ENCODE data around the gene TNS1.

TNS1 gene

DNA sequence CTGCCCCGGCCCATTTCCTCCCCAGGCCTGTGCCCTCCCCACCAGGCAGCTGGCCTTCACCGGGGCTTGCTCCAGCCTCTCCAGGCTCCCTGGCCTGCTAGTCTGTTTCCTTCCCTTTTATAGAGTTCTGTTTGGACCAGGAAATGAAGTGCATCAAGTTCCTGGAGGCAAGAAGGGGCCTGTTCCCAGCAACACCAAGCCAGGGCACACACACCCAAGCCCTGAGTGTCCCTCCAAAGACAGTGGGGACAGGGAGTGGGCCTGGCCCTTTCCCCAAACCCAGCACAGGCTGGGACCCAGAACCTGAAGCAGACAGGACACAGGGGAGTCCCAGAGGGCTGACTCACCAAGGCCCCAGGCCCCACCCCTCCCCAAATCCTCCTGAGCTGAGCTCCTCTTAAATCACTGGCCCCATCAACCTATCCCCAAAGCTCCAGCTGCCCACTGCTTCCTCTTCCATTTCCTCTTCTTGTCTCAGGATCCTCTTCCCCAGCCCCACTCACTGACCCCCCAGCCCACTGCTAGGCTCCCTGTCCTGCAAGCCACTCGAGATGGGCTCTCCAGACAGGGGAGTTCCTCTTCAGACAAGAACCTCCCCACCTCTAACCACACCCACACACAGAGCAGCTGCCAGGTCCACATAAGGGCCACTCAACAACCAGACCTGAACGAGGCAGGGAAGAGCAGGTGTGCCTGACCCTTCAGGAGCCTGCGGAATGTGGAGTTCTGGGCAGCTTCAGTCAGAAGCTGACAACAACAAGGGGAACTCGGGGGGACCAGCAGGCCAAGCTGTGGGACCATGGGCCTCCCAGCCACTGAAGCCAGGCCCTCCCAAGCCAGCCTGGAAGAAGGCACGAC, 74.2 kb downstream of the TNS1 start:
- DNase-seq, result no peak

GRCh38 chr2:217927601-217928323, 75.0 kb downstream of the TNS1 start:
- DNase-seq, result no peak

DNA sequence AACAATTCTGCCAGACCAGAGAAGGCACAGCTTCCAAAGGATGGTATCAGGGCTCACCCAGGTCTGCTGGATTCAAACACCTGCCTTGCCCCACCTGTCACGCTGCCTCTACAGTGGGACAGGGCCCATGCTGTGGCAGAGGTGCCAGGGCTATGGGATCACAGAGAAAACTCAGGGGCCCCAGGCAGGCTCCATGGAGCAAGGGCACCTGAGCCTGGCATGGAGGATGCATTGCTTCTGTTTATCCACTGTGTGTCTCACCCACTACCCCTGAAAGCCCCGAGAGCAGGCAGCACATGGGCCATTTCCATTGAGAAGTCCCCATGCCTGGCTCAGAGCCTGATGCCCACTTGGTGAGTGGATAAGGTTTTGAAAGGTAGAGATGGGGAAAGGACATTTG, 76.0 kb downstream of the TNS1 start:
- no peak for DNase-seq

GRCh38 chr2:217924346-217924901, 78.4 kb downstream of the TNS1 start:
- no peak for DNase-seq

DNA sequence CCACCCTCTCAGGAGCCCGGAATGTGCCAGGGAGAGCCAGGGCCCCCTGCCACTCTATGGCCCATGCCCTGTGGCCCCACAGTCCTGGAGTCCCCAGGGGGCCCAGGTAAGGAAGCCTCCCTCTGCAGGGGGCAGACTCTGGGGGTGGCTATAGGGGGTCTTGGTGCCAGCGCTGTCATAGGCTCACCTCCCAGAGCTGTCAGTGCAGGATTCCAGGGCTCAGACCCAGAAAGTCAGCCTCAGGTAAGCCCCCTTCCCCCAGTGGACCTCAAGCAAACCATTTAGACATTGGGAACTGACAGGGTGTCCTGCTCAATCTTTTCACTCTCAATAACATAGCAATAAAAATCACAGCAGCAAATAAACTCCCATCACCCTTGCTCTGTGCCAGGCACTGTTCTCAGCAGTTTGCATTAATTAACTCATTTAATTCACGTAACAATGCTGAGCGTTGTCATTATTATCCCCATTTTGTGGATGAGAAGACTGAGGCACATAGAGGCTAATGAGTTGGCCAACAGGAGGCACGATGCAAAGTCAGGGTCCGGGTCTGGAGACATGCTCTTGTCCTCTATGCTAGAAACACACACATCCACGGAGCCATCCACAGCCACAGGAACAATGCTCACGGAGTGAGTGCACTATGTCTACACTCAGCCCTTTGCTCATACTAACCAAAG, 79.6 kb downstream of the TNS1 start:
- no peak for DNase-seq

DNA sequence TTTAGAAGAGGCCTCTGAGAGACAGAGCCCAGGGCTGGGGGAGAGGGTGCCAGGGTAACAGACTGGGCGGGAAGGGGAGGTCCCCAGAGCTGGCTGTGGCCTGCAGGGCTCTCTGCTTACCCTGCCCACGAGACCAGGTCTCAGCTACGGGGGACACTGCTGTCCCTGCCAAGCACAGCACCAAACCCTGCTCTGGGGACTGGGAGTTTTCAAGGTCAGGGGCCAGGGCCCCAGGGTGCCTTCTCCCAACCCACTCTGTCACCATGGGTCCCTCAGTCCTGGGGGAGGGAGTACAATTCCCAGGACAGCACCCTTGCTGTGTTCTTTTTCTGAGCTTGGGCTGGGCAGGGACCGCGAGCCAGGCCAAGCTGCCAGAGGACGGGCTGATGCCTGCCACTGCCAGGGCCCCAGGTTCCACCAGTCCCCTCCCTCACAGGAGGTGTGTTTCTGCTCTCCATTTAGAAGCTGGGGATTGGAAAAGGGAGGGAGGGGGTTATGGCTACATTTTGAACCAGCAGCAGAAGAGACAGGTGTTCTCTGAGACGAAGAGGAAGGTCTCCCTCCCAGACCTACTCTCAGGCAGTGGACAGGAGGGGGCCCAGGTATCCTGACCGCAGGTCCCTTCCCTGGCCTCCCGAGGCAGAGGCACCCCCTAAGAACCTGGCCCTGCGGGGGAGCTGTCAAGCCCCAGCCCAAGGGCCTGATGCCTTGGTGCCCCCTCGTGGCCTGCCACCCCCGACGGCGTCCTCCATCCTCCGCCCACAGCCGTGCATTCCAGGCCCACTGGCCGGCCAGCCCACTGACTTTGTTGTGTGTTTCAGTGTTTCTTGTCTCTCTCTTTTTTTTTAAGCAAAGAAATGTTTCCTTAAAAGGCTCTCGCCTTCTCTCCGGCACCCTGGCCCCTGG, 80.4 kb downstream of the TNS1 start:
- DNase-seq, result no peak

DNA sequence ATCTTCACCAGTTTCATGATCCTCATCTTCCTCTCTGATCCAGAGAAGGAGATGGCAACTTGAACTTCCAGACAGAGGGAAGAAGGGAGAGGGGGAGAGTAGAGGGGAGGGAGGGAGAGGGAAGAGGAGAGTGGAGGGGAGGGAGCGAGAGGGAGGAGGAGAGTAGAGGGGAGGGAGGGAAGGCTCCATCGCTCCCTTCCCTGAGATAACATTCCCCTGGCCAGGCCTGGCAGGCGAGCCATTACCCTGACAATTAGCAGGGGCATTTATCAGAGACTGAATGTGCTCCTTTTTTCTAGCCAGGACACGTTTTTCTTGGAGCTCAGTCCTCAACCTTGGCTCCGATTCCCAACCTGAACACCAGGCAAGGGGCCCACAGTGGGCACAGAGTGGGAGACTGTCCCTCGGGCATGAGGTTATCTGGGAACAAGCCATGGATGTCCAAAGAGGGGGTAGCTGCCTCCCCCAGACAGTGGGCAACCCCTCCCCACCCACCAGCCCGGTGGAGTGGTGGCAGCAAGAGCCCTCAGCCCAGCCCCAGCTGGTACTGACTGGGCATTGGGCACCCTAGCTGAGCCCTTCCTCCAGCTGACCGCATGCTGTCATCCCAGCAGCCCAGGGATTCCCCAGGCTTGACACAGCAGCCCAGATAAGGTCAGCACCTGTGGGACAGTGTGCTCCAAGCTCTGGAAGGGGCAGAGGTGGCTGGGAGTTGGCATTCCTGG, 81.8 kb downstream of the TNS1 start:
- DNase-seq, result no peak

DNA sequence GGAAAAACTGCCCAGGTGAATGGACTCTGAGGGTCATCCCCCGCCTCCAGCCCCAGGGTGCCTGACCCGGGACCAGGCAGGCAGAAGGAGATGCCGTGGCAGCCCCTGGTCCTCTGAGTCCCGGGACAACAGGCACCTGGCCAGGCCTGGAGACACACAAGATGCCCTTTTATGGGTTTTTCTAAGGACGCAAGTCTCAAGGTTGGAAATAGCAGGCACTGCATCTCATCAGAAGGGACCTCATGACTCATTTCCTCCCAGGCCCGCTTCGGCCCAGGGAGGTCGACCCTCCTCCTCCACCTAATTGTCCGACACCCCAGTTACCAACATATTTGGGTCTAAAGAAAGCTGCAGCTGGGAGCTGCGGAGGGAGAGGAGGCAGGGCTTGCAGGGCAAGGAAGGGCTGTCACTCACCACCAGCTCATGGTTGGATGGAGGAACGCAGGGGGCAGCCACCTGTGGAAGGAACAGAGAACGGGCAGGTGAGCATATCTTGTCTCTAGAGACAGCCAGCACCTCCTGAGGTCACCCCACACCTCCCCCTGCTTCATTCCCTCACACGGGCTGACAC, 82.9 kb downstream of the TNS1 start:
- no peak for DNase-seq

GRCh38 chr2:217919204-217919603, 83.6 kb downstream of the TNS1 start:
- DNase-seq, result no peak

DNA sequence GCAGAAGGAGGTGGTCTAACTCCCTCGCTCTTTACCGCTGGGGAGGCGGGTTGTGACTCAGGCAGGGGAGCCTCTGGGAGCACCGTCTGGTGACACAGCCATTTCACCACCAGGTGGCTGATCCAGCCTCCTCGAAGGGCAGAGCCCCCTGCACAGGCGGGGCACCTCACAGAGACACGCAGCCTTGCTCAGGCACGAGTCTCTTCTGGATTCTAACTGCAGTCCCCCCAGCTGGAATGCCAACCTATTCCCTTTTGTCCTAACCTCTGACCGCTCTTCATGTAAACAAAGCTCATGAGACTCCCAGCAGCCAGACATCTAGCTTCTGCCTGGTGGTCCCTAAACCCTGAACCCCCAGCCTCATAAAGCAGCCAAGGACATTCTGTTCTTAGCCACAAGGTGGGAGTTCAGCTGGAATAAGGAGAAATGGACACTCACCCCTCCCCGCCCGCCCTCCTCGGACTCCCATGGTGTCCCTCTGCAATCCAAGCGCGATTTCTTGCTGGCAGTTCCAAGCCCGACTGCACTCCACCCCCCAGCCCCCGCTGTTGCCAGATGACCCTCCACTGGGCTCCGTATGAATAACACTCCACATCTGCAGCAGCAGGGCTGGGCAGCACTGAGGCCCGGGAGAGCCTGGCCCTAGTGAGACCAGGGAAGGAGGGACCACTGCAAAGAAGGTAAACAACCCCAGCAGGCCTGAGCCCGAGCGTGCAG, 84.3 kb downstream of the TNS1 start:
- no peak for DNase-seq

DNA sequence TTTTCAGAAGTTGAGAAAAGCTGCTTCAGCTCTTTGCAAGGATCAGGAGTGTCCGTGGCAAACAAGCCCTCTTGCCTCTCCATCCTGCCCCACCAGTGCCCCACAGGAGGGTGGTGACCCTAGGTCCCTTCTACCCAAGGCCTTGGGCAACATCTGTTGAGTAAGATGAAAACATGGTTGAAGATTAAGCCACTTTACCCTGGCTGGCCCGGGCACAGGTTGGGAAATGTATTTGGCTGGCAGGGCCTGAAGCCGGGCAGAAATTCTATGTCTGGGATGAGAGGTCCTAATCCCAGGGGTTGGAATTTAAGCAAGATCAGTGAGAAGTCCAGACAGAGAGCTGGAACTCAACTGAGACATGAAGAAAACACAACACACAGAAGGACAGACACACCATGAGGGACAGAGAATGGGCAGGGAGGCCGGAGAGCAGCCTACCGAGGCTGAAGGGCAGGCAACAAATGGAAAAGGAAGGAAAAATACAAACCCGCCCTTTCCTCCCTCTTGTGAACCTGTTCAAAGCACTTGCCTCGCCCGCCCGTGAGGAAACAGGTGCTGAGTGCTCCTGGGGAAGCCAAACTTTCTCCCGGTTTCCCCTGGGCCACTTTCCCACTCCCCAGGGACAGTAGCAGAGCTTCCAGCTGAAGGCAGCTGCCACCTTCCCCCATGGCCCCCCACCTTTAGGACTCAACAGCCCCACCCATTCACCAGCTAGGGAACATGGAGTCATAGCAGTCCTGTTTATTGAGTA, 86.1 kb downstream of the TNS1 start:
- no peak for DNase-seq

DNA sequence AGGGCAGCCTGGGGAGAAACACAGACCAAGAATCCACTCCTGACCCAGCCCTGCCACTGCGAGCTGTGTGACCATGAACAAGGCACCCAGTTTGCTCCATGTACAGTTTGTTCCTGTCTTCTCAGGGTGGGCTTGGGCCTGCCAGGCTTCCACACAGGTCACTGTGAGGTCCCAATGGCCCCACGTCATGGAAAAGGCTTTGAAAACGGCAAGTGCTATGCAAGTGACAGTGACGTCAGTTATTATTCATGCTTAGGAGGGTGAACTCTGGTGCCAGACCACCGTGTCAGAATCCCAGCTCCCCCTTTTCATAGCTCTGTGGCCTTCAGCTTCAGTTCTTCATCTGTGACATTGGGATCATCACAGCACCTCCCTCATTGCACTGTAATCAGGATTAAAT, 87.1 kb downstream of the TNS1 start:
- DNase-seq, result no peak

DNA sequence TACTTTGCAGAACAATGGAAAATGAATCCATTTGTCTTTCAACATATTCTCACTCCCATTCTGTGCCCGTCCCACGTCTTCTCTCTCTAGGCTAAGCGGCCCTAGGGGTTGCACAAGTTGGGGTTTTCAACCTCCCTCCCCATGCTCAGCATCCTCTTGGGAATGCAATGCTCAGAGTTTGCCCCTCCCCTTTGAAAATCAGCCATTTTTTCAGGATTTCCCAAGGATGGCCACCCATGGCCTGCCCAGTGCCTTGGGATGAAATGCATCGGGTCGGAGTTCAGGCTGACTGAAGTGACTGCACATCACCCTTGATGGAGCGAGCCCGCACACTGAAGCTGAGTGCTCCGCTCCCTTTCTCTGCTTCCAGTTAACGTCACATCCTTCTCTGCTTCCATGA, 87.9 kb downstream of the TNS1 start:
- DNase-seq, result no peak

DNA sequence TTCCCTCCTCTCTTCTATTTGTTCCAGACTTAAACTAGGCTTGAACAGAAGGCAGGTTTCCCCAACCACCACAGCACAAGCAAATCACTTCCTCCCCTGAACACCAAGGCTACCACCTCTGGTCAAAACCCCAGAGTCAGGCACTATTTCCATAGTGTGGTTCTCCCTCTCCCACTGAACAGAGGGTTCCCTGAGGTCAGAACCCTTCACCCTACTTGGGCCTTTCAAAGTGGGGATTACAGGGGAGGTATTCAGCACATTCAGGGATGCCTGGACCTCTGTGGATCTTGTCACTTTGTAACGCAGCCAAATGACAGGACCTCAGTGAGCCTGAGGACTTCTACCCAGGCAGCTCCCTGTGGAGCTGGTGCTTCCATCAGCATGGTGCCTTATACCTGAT, 88.7 kb downstream of the TNS1 start:
- no peak for DNase-seq

DNA sequence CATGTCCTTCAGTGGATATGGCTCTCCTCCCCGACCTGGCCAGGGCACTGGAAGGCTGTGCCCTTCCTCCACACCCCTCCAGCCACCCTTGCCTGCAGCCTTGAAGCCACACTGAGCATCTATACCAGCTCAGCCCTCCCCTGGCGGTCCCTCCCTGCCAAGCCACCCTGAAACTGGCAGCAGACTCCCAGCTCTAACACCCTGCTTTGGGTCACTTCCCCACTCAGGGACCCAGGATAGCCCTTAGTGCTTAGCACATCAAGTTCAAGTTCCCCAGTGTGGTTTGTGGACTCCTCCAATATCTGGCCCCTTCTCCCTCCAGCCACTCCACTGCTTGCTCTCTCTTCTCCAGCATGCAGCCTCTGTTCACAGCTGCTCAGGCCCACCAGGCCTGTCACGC, 89.4 kb downstream of the TNS1 start:
- DNase-seq, result no peak

GRCh38 chr2:217912098-217913024, 90.4 kb downstream of the TNS1 start:
- DNase-seq, result no peak

GRCh38 chr2:217911283-217912097, 91.3 kb downstream of the TNS1 start:
- no peak for DNase-seq

DNA sequence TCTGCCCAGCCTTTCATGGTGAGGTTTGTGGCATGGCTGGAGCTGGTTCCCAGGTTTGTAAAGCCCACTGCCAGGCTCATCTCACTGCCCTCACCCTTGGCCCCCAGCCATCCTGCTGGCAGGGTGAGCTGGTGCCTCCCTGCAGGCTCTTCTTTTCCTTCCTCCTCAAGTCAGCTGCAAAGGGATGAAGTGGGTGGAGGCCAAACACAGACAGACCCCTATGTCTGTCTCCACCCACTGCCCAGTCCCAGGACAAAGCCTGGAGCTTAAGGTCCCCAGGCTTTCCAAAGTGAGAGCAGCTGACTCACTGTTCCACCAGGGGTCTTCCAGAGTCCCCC, 92.0 kb downstream of the TNS1 start:
- no peak for DNase-seq

Data from AML-193 (cell line).